ENCODE results near the gene EGFR.

The EGFR gene

GRCh38 chr7:55128693-55129394, 110.0 kb downstream of the EGFR start:
- H3K79me2 ChIP-seq (ENCODE audit: control insufficient read depth, low read length) = no peaks in the 10 kb centered on the region
- TF ChIP-seq EZH2phosphoT487 (IDR thresholded peaks at IDR 0.05; ENCODE audit: borderline replicate concordance, low read length) (no peak), CTCF (IDR thresholded peaks at IDR 0.05; ENCODE audit: low read depth, low read length, poor library complexity, severe bottlenecking) (no peak)

GRCh38 chr7:55129541-55130394, 111.0 kb downstream of the EGFR start:
- no peak overlapping the region for H3K27ac ChIP-seq (ENCODE audit: low read depth, low read length)
- H3K9me3 ChIP-seq (ENCODE audit: control insufficient read depth, insufficient read depth, low read length) = no peaks in the 10 kb centered on the region
- H3K4me2 ChIP-seq (ENCODE audit: low read length) = no peak overlapping the region
- no peaks in the 10 kb centered on the region for H3F3A ChIP-seq (ENCODE audit: control insufficient read depth, insufficient read depth)
- no peak overlapping the region for H3K4me3 ChIP-seq (ENCODE audit: low read length)
- peaks cover 4% of the 10 kb centered on the region; the same call in 1 of the 2 replicates for H3K4me1 ChIP-seq (ENCODE audit: control insufficient read depth, low read length)
- TF ChIP-seq EZH2phosphoT487 (IDR thresholded peaks at IDR 0.05; ENCODE audit: borderline replicate concordance, low read length) (no peak), CTCF (IDR thresholded peaks at IDR 0.05; ENCODE audit: low read depth, low read length, poor library complexity, severe bottlenecking) (no peak)
- no peaks in the 10 kb centered on the region for H3K9me2 ChIP-seq (replicated peaks; ENCODE audit: control insufficient read depth, low read length)
- no peaks in the 10 kb centered on the region for H4K20me1 ChIP-seq (ENCODE audit: control insufficient read depth, insufficient read depth, low read depth, low read length)
- no peaks in the 10 kb centered on the region for H3K36me3 ChIP-seq (ENCODE audit: control insufficient read depth, low read length)
- peaks cover 7% of the 10 kb centered on the region; the same call in 1 of the 2 replicates for H3K27me3 ChIP-seq (ENCODE audit: control insufficient read depth, low read length)
- no peaks in the 10 kb centered on the region for H3K79me2 ChIP-seq (ENCODE audit: control insufficient read depth, low read length)

More at GRCh38 chr7:55128693-55129394, 110.0 kb downstream of the EGFR start:
- Histone ChIP-seq H3K9me3 (ENCODE audit: control insufficient read depth, insufficient read depth, low read length) (no peaks in the 10 kb centered on the region), H3F3A (ENCODE audit: control insufficient read depth, insufficient read depth) (no peaks in the 10 kb centered on the region), H3K9me2 (replicated peaks; ENCODE audit: control insufficient read depth, low read length) (no peaks in the 10 kb centered on the region), H4K20me1 (ENCODE audit: control insufficient read depth, insufficient read depth, low read depth, low read length) (no peaks in the 10 kb centered on the region), H3K36me3 (ENCODE audit: control insufficient read depth, low read length) (no peaks in the 10 kb centered on the region), H3K4me1 (ENCODE audit: control insufficient read depth, low read length) (peaks cover 4% of the 10 kb centered on the region; the same call in 1 of the 2 replicates), H3K27me3 (ENCODE audit: control insufficient read depth, low read length) (peaks cover 7% of the 10 kb centered on the region; the same call in 1 of the 2 replicates), H3K27ac (ENCODE audit: low read depth, low read length) (no peak overlapping the region), H3K4me3 (ENCODE audit: low read length) (no peak overlapping the region), H3K4me2 (ENCODE audit: low read length) (no peak overlapping the region)

- Histone ChIP-seq H3K4me1 (ENCODE audit: control insufficient read depth, low read length) (peaks cover 4% of the 10 kb centered on the region; the same call in 1 of the 2 replicates), H3F3A (ENCODE audit: control insufficient read depth, insufficient read depth) (no peaks in the 10 kb centered on the region), H3K4me3 (ENCODE audit: low read length) (no peak overlapping the region), H3K9me3 (ENCODE audit: control insufficient read depth, insufficient read depth, low read length) (no peaks in the 10 kb centered on the region), H3K79me2 (ENCODE audit: control insufficient read depth, low read length) (no peaks in the 10 kb centered on the region), H3K9me2 (replicated peaks; ENCODE audit: control insufficient read depth, low read length) (no peaks in the 10 kb centered on the region), H3K27me3 (ENCODE audit: control insufficient read depth, low read length) (peaks cover 7% of the 10 kb centered on the region; the same call in 1 of the 2 replicates), H3K27ac (ENCODE audit: low read depth, low read length) (no peak overlapping the region), H4K20me1 (ENCODE audit: control insufficient read depth, insufficient read depth, low read depth, low read length) (no peaks in the 10 kb centered on the region), H3K4me2 (ENCODE audit: low read length) (no peak overlapping the region), H3K36me3 (ENCODE audit: control insufficient read depth, low read length) (no peaks in the 10 kb centered on the region)
- no peak for TF ChIP-seq CTCF (IDR thresholded peaks at IDR 0.05; ENCODE audit: low read depth, low read length, poor library complexity, severe bottlenecking)
Observed at GRCh38 chr7:55130395-55131141, 111.8 kb downstream of the EGFR start.
